Head of caudate nucleus (tissue), 42 donors: Measurements from ENCODE around the gene PHF12.
"Not testable (repeated sequence)": the region's sequence is repeated elsewhere in the genome, so short reads cannot be mapped to it uniquely, and the experiment has no call there.

ENCODE experiments used
- DNase-seq, 42 donors: peaks; one replicate each; pipeline versions ENCODE4 v3.0.0 to v3.0.0-alpha.2; 2020 to 2021; ENCODE audit warnings: mixed read lengths in 7 of 42
- intact Hi-C: fragments of 100-400 bp; cut with DNase I; formaldehyde crosslinking; loops from one replicate; pipeline ENCODE4 v1.15.0; 2022

Gene PHF12

DNA sequence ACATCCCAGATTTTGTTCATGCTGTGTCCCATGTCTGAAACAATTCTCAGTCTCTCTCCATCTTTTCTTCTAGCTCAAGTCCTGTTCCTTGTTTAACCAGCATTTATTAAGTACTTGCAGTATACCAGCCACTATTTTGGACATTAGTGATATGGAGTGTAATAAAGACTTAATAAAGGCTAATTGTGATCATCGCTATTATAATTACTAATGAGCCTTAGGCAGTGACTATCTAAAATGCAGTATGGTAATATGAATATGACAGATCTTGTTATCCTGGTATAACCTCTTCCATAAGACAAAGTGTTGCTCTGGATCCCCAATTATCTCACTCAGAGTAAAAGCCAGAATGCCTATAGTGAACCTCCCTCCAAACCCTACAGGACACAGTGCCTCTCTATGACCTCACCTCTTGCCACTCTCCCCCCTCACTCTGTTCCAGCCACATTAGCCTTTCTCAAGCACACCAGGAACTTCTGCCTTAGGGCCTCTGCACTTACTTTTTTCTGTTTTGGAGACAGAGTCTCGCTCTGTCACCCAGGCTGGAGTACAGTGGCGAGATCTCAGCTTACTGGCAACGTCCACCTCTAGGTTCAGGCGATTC is 52.0 kb downstream of the PHF12 start:
- intact Hi-C loops, result no loop called here
- DNase-seq, result no peak

DNA sequence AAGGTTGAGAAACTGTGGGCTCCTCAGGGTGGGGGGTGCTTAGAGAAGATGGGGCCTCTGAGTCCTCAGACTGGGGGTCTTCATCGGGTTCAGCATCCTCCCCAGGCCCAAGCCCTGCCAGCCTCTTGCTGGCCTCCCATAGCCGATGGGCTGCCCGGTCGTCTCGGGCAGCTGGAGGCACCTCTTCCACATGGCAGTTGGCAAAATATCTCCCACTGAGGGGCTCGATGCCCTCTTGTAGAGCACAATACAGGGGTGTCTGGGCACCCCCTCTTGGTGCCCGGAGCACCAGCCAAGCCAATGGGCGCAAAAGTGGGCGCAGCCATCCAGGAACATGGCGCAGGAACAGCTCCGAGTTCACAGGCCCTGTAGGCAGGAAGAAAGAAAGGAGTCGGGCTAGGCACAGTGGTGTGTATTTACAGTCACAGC is 52.8 kb downstream of the PHF12 start:
- no peak for DNase-seq
- intact Hi-C loops, result no loop called here

GRCh38 chr17:28897769-28898526 is 53.4 kb downstream of the PHF12 start:
- peak in 3 of 42 donors; percentile 20 to 73 (median 43) for DNase-seq
- intact Hi-C loops, result no loop called here

DNA sequence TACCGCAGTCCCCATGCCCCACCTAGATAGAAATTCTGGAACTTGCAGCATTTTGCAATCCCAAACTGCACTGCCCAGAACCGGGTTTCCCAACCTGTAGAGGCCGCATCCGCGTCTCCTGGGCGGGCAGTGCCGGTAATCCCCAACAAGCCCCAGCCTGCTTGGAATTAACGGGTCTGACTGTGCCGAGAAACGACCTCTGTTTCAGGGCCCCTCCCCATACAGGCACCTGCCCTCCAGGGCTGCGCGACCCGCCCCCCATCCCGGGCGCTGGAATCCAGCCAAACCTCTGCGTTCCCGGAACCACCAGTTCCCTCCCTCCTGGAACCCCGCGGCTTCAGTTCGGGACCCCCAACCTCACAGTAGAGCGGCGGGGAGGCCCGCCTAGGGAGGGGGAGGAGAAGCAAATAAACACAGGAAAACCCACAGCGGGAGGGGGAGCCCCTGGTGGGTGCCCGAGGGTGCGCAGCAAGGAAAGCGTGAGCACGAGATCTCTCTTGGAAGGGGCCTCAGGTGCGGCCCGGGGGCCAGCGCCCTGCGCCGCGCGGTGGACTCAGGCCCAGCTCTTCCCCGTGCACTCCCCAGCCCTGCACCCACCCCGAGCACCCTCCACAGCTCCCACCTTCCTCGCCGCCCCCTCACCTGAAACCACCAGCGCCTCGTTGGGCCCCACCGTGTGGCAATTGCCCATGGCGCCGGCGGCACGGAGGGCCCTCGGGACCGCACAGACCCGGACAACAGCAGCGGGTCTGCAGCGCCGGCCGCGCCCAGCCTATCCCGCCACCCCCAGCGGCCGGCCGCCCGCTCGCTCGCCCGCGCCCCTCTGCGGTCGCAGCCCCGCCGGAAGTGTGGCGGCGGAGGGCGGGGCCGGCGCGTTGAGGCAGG is 54.2 kb downstream of the PHF12 start, which contains the start of gene FLOT2:
Gene FLOT2 (minus strand): TSS at position 850 of the 885 bp plus-strand sequence. CDS start 159 bp downstream, at position 691.
- intact Hi-C loops, result no loop called here
- peak; percentile 17 to 85 (median 62) for DNase-seq

DNA sequence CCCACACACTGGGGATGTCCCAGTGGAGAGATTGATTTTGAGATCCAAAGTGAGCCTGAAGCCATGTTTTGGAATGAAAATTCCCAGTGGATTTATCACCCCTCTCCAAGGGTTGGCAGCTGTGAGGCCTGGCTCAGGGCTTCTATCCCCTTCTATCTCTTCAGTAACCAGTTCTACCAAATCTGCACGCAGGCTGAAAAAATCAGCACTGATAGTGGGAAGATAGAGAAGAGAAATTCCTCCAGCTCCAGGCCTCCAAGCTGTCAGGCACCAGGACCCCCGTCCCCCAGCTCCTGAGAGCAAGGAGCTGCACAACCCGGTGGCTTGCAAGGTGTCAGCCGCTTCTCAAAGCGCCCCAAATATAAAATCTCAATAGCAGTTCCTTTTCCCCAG is 54.8 kb downstream of the PHF12 start:
- intact Hi-C loops, result no loop called here
- no peak for DNase-seq

- DNase-seq, result no peak
- intact Hi-C loops, result no loop called here
Observed at GRCh38 chr17:28895794-28896447, 55.4 kb downstream of the PHF12 start.

GRCh38 chr17:28893248-28894183 is 57.8 kb downstream of the PHF12 start:
- DNase-seq, intact Hi-C loops: not testable (repeated sequence)

DNA sequence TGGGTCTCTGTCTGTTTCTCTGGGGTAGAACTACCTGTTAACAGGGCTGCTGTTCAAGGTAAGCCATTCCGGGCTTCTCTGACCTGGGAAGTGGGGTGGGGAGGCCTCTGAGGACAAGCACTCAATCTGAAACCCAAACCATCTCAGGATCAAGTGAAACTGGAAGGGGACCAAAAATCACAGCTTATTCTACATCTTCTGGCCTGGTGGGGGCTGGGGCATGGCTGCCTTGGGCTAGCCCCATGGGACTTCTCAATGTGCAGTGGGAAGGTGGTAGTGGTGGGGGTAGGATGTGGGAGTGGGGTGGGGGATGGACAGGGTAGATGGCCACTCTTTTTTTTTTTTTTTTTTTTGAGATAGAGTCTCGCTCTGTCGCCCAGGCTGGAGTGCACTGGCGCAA is 59.3 kb downstream of the PHF12 start:
- intact Hi-C loops, result no loop called here
- no peak for DNase-seq

DNA sequence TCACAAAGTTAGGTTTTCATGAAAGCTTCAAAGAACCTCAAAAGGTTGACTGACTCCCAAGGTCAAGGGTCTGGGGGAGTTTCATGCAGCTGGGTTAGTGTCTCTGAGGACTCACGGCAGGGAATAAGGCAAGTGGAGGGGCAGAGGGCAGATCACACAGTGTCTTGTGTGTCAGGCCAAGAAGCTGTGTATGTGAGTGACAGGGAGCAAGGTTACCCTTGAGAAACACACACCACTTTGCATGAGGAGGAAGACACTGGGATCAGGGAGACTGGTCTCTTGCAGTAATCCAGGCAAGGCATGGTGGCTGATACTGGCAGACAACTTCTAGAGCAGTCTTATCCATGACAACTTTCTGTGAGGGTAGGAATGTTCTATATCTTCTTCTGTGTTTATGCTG is 60.1 kb downstream of the PHF12 start:
- no peak for DNase-seq
- intact Hi-C loops, result no loop called here

DNA sequence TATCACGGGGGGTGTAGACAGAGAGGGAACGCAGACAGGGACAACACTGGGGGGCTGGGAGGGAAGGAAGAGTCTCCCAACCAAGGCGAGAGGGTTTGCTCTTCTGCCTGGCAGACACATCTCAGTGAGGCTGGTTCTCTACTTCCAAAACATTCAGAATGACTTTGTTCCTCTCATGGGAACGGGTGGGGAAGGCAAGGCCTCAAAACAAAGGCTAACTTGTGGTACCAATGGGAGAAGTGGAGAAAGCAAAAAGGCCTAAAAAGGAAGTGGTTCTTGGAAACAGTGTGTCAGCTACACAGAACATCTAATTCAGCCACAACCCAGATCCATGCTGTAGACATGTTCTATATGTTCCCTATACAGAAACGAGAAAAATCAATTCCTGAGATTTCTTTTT is 61.3 kb downstream of the PHF12 start:
- intact Hi-C loops, result no loop called here

DNA sequence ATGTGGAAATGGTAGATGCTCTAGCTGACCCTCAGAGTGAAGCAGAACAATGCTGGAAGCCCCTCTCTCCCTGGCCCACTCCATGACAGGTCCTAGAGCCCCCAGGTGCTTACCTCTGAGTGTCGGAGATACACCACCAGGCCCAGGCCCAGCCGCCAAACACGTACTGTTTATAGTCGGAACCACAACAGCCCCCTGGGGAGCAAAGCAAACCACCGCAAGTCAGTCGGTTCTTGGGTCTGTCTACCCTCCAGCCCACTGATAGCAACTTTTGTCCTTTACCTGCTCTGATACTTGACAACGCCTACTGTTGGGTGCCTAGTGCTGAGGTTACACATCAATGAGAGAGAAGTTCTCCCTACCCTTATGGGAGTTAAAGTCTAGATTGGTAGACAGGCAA is 62.5 kb downstream of the PHF12 start:
- intact Hi-C loops, result no loop called here
- DNase-seq, result no peak

More for the DNA sequence above, 61.3 kb downstream of the PHF12 start:
- no peak for DNase-seq

DNA sequence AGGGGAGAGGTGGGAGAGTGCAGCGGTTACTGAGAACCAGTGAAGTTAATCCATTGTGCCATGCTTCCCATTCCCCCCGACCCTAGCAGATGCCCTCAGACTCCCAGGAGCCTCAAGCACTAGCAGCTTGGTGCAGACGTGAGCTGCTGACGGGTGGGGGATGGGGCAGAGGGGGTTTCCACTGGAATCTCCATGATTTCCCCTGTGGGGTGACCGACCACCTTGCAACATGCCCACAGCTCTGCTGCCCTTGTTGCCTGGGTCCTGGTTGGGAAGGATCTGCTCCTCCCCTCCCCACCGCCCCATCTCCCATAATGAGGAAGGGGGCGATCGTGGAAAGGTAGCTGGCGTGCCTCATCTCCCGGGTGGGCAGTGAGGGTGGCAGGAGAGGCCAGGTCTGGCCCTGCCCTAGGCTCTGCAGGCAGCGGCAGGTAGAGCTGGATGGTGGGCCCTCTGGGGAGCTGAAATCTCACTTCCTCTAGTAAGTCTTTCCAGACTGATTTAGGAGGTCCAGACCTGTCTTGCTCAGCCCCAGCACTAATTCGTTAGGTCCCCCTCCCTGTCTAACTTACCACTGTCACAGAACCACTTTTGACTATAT is 63.3 kb downstream of the PHF12 start:
- intact Hi-C loops, result no loop called here

DNA sequence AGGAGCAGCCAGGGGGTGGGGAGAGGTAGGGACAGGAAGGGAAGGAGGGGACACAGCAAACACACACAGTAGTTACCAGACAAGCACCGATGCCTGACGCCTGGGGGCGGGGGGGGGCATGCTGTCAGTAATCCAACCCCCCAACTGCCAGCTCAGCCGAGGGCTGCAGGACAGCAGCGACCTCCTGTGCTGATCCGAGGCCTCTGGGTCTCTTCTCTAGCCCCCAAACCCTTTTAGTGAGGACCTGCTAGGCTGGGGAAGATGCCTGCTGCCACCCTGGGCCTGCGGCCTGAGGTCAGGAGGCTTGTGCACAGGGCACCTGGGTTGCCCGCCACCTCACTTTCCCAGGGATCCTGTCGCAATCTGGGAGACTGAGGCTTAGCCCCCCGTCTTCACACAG is 65.4 kb downstream of the PHF12 start:
- DNase-seq, result no peak

More for the DNA sequence above, 63.3 kb downstream of the PHF12 start:
- DNase-seq, result no peak

GRCh38 chr17:28885363-28885762 is 66.0 kb downstream of the PHF12 start:
- no peak for DNase-seq
- intact Hi-C loops, result no loop called here

More for the DNA sequence above, 65.4 kb downstream of the PHF12 start:
- intact Hi-C loops, result no loop called here

DNA sequence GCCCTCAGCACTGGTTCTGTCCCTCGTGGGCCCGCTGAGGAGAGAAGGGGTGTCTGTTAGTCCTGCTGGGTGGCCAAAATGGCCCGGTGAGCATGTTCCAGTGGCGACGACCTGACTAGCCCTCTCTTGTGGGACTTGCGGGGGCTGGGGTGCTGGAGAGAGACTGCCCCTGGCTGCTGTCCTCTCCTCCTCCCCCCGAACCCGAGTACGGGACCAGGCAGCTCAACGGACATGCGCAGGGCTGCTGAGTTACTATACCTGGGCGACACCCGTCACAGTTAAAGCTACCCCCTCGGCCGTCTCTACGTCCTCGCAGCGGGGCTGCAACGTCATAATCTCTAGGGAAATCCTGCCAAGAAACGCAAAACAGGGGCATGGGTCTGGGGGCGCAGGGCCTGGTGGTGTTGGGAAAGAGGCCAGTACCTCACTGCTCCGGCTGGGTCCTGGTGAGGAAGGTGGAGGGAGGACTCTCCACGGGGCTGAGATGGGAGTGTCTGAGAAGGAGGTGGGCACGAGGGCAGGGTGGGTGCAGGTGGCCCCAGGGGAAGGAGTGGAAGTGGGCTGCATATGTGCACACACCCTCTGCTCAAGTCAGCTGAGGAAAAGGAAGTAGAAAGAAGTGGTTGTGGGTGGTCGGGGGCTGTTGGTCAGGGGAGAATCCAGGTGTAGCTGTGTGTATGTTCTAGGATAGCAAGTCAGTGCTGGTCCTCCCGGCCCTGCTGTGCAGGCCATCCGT is 67.2 kb downstream of the PHF12 start:
- no peak for DNase-seq
- intact Hi-C loops, result no loop called here

DNA sequence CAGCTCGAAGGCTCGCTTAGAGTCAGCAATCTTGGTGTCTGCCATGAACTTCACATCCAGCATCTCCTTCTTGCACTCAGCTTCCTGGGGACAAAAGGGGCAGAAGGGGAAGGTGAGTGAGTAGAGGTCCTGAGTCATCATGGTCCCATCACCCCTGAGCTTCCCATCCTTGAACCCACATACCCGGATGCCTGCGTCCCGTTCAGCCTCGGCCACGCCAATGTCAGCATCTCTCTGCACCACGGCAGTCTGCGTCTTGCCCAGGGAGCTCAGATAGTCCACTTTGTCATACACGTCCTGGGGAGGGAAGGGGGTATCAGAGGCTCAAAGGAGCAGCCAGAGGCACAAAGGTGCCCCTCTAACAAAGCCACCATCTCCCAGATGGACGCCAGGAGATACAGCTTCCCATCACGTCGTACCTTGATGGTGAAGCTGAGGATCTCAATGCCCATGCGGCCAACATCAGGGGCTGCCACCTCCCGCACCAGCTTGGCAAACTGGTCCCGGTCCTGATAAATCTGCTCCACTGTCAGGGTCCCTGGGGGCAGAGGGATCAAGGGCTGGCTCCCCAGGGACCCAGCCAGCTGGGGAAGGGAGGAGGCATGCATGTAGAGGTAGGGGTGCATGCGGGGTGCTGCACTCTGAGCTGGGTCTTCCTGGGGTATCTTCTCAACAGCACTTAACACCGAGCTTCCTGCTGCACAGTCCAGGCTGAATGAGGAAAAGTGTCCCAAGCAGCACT is 69.0 kb downstream of the PHF12 start:
- no peak for DNase-seq
- intact Hi-C loops, result no loop called here
